ENCODE results near the gene TENT4A.

DNA sequence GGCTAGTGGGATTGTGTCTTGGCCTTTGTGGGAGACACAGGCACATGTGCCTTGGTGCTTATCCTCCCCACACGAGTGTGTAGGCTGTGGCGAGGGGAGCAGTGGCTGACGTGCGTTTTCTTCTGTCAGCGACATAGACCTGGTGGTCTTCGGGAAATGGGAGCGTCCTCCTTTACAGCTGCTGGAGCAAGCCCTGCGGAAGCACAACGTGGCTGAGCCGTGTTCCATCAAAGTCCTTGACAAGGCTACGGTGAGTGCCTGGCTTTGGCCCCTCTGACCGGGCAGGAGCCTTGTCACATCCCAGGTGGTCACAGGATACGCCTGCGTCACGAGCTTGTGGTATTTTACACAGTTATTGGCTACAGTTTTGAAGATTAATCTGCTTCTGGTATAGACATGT is 26.4 kb downstream of the TENT4A start:
- no peak for TF ChIP-seq OSR1 (CRISPR knock-in tag; IDR thresholded peaks at IDR 0.05)
- no peak for TF ChIP-seq PATZ1 (CRISPR knock-in tag; IDR thresholded peaks at IDR 0.05; ENCODE audit: borderline replicate concordance)
- TF ChIP-seq, protein P1, sequence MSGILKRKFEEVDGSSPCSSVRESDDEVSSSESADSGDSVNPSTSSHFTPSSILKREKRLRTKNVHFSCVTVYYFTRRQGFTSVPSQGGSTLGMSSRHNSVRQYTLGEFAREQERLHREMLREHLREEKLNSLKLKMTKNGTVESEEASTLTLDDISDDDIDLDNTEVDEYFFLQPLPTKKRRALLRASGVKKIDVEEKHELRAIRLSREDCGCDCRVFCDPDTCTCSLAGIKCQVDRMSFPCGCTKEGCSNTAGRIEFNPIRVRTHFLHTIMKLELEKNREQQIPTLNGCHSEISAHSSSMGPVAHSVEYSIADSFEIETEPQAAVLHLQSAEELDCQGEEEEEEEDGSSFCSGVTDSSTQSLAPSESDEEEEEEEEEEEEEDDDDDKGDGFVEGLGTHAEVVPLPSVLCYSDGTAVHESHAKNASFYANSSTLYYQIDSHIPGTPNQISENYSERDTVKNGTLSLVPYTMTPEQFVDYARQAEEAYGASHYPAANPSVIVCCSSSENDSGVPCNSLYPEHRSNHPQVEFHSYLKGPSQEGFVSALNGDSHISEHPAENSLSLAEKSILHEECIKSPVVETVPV (CRISPR knock-in tag; IDR thresholded peaks at IDR 0.05) = no peak
